Measurements from ENCODE around the gene CD300E. TPM values are rescaled to one million over a fixed set of nuclear protein-coding genes. Genes with fewer than 3 reads are reported as not detected.

The CD300E gene
- not detected in 2 replicates for polyA plus RNA-seq
- polyA minus RNA-seq = not detected in 2 replicates

GRCh38 chr17:74623693-74624093 lies at the start of gene CD300E:
CD300E (minus strand) TSS chr17:74623738; CDS start chr17:74623621, 117 bp downstream.
- Histone ChIP-seq H3K4me2 (ENCODE audit: low read length) (no peak within 1 kb of the TSS), H3K9ac (ENCODE audit: low read length) (no peak within 1 kb of the TSS), H3K9me2 (ENCODE audit: insufficient read depth, low read length) (no peaks in the 10 kb centered on the region), H3K27me3 (ENCODE audit: insufficient read depth, low read depth, low read length) (no peaks in the 10 kb centered on the region), H3K4me3 (ENCODE audit: low read length) (no peak within 1 kb of the TSS), H4K20me1 (ENCODE audit: insufficient read depth) (no peaks in the 10 kb centered on the region), H2AFZ (ENCODE audit: low read depth, low read length) (no peak within 1 kb of the TSS), H3K9me3 (ENCODE audit: low read length) (no peaks in the 10 kb centered on the region), H3K27ac (ENCODE audit: low read length) (no peak within 1 kb of the TSS), H3K79me2 (replicated peaks; ENCODE audit: insufficient read depth, low read length) (no peaks in the 10 kb centered on the region), H3K36me3 (ENCODE audit: insufficient read depth, low read length) (no peaks in the 10 kb centered on the region), H3F3A (ENCODE audit: insufficient read depth, low read length, poor library complexity, severe bottlenecking) (no peaks in the 10 kb centered on the region)
- TF ChIP-seq EP300 (conservative IDR thresholded peaks at IDR 0.05; ENCODE audit: poor library complexity, severe bottlenecking) (no peak), CTCF (IDR thresholded peaks at IDR 0.05; ENCODE audit: poor library complexity, severe bottlenecking) (no peak), MXI1 (conservative IDR thresholded peaks at IDR 0.05; ENCODE audit: poor library complexity, severe bottlenecking) (no peak), SMC3 (conservative IDR thresholded peaks at IDR 0.05; ENCODE audit: poor library complexity) (no peak), REST (IDR thresholded peaks at IDR 0.05; ENCODE audit: borderline replicate concordance) (no peak), EZH2 (IDR thresholded peaks at IDR 0.05; ENCODE audit: borderline replicate concordance, insufficient read depth, low read length, poor library complexity, severe bottlenecking) (no peak), TAF1 (IDR thresholded peaks at IDR 0.05; ENCODE audit: low read depth) (no peak), POLR2AphosphoS5 (IDR thresholded peaks at IDR 0.05) (no peak), RAD21 (conservative IDR thresholded peaks at IDR 0.05) (no peak)

GRCh38 chr17:74671031-74671771 lies 47.7 kb upstream of the CD300E start:
- no peak overlapping the region for H3K9ac ChIP-seq (ENCODE audit: low read length)
- no peaks in the 10 kb centered on the region for H3K9me2 ChIP-seq (ENCODE audit: insufficient read depth, low read length)
- H3K9me3 ChIP-seq (ENCODE audit: low read length) = no peaks in the 10 kb centered on the region
- H4K20me1 ChIP-seq (ENCODE audit: insufficient read depth) = no peaks in the 10 kb centered on the region
- H3K27me3 ChIP-seq (ENCODE audit: insufficient read depth, low read depth, low read length) = peaks cover 73% of the 10 kb centered on the region
- no peaks in the 10 kb centered on the region for H3F3A ChIP-seq (ENCODE audit: insufficient read depth, low read length, poor library complexity, severe bottlenecking)
- no peaks in the 10 kb centered on the region for H3K79me2 ChIP-seq (replicated peaks; ENCODE audit: insufficient read depth, low read length)
- H2AFZ ChIP-seq (ENCODE audit: low read depth, low read length) = no peak overlapping the region
- TF ChIP-seq TAF1 (IDR thresholded peaks at IDR 0.05; ENCODE audit: low read depth) (no peak), EZH2 (IDR thresholded peaks at IDR 0.05; ENCODE audit: borderline replicate concordance, insufficient read depth, low read length, poor library complexity, severe bottlenecking) (no peak), POLR2AphosphoS5 (IDR thresholded peaks at IDR 0.05) (peak; percentile 22), SMC3 (conservative IDR thresholded peaks at IDR 0.05; ENCODE audit: poor library complexity) (no peak), REST (IDR thresholded peaks at IDR 0.05; ENCODE audit: borderline replicate concordance) (peak; percentile 98)
- H3K27ac ChIP-seq (ENCODE audit: low read length) = no peak overlapping the region
- peak overlapping the region; percentile 42 for H3K4me2 ChIP-seq (ENCODE audit: low read length)
- H3K4me3 ChIP-seq (ENCODE audit: low read length) = peak overlapping the region; percentile 62
- H3K36me3 ChIP-seq (ENCODE audit: insufficient read depth, low read length) = no peaks in the 10 kb centered on the region
